ENCODE results near the gene ZFC3H1. TPM values are rescaled to one million over a fixed set of nuclear protein-coding genes. Genes with fewer than 3 reads are reported as not detected.
A peak's percentile ranks its signal among the peaks of the same experiment; 100 is the strongest.

The ZFC3H1 gene
- total RNA-seq, 2 donors from 2014 or later = 40.5 to 46.0 TPM

GRCh38 chr12:71641390-71641789, 22.3 kb downstream of the ZFC3H1 start:
- 83 to 100% methylated on average over 1 to 2 of the region's 2 CpGs for WGBS, 2 experiments (ENCODE audit: insufficient coverage in 1 of 2, insufficient read length in 1 of 2)
- Mint-ChIP-seq H3K9me3 (no peaks in the 10 kb centered on the region), H3K4me3 (no peak overlapping the region), H3K4me1 (peaks cover 17% of the 10 kb centered on the region), H3K27me3 (ENCODE audit: insufficient read depth) (no peaks in the 10 kb centered on the region), H3K36me3 (ENCODE audit: low read depth) (peaks cover 64% of the 10 kb centered on the region), H3K27ac (no peak overlapping the region)
- no peak overlapping the region for H3K4me3 ChIP-seq (ENCODE audit: low read length)
- H3K36me3 ChIP-seq (ENCODE audit: control insufficient read depth, insufficient read depth, low read length) = peaks cover 88% of the 10 kb centered on the region
- no peak for DNase-seq
- H3K9me3 ChIP-seq (ENCODE audit: control insufficient read depth, low read length) = no peaks in the 10 kb centered on the region
- no peak overlapping the region for H3K27ac ChIP-seq (ENCODE audit: low read depth, low read length)
- H3K4me1 ChIP-seq (ENCODE audit: control insufficient read depth, insufficient read depth, low read length) = peaks cover 6% of the 10 kb centered on the region
- no peak for TF ChIP-seq CTCF (conservative IDR thresholded peaks at IDR 0.05)
- H3K27me3 ChIP-seq (ENCODE audit: control insufficient read depth, insufficient read depth, low read length, poor library complexity, severe bottlenecking) = no peaks in the 10 kb centered on the region
- H3K9ac ChIP-seq (ENCODE audit: extremely low read depth, low read length, poor library complexity, severe bottlenecking) = no peak overlapping the region

- H3K36me3 Mint-ChIP-seq (ENCODE audit: low read depth) = peaks cover 63% of the 10 kb centered on the region
- no peak overlapping the region for H3K27ac Mint-ChIP-seq
- no peak for TF ChIP-seq CTCF (conservative IDR thresholded peaks at IDR 0.05)
Observed at GRCh38 chr12:71640316-71640715, 23.3 kb downstream of the ZFC3H1 start.

GRCh38 chr12:71639341-71639760, 24.3 kb downstream of the ZFC3H1 start:
- 93% methylated on average over 2 of the region's 2 CpGs; no CpG with 5 or more reads in 1 of the 2 experiments for WGBS, 2 experiments (ENCODE audit: insufficient coverage in 1 of 2, insufficient read length in 1 of 2)
- H3K36me3 ChIP-seq (ENCODE audit: control insufficient read depth, insufficient read depth, low read length) = peaks cover 89% of the 10 kb centered on the region
- H3K27ac Mint-ChIP-seq = no peak overlapping the region

More at GRCh38 chr12:71640316-71640715, 23.3 kb downstream of the ZFC3H1 start:
- Mint-ChIP-seq H3K9me3 (no peaks in the 10 kb centered on the region), H3K4me3 (no peak overlapping the region), H3K27me3 (ENCODE audit: insufficient read depth) (no peaks in the 10 kb centered on the region), H3K4me1 (peaks cover 17% of the 10 kb centered on the region)
- 97 to 100% methylated on average over 1 to 2 of the region's 2 CpGs for WGBS, 2 experiments (ENCODE audit: insufficient coverage in 1 of 2, insufficient read length in 1 of 2)
- Histone ChIP-seq H3K9me3 (ENCODE audit: control insufficient read depth, low read length) (no peaks in the 10 kb centered on the region), H3K27ac (ENCODE audit: low read depth, low read length) (no peak overlapping the region), H3K4me1 (ENCODE audit: control insufficient read depth, insufficient read depth, low read length) (peaks cover 6% of the 10 kb centered on the region), H3K9ac (ENCODE audit: extremely low read depth, low read length, poor library complexity, severe bottlenecking) (no peak overlapping the region), H3K36me3 (ENCODE audit: control insufficient read depth, insufficient read depth, low read length) (peaks cover 89% of the 10 kb centered on the region), H3K27me3 (ENCODE audit: control insufficient read depth, insufficient read depth, low read length, poor library complexity, severe bottlenecking) (no peaks in the 10 kb centered on the region), H3K4me3 (ENCODE audit: low read length) (no peak overlapping the region)
- DNase-seq = peak; percentile 52

More at GRCh38 chr12:71639341-71639760, 24.3 kb downstream of the ZFC3H1 start:
- H3K9me3 Mint-ChIP-seq = no peaks in the 10 kb centered on the region
- Histone ChIP-seq H3K9me3 (ENCODE audit: control insufficient read depth, low read length) (no peaks in the 10 kb centered on the region), H3K4me3 (ENCODE audit: low read length) (no peak overlapping the region), H3K27me3 (ENCODE audit: control insufficient read depth, insufficient read depth, low read length, poor library complexity, severe bottlenecking) (no peaks in the 10 kb centered on the region), H3K4me1 (ENCODE audit: control insufficient read depth, insufficient read depth, low read length) (peaks cover 6% of the 10 kb centered on the region), H3K9ac (ENCODE audit: extremely low read depth, low read length, poor library complexity, severe bottlenecking) (no peak overlapping the region), H3K27ac (ENCODE audit: low read depth, low read length) (no peak overlapping the region)
- peaks cover 17% of the 10 kb centered on the region for H3K4me1 Mint-ChIP-seq
- no peak overlapping the region for H3K4me3 Mint-ChIP-seq
- peak; percentile 66 for TF ChIP-seq CTCF (conservative IDR thresholded peaks at IDR 0.05)
- peaks cover 66% of the 10 kb centered on the region for H3K36me3 Mint-ChIP-seq (ENCODE audit: low read depth)
- no peaks in the 10 kb centered on the region for H3K27me3 Mint-ChIP-seq (ENCODE audit: insufficient read depth)
- peak; percentile 77 for DNase-seq

All from endodermal cell (in vitro differentiated cells).